Naive B cell (primary cell): ENCODE measurements around the gene CDKAL1. TPM values are rescaled to one million over a fixed set of nuclear protein-coding genes. Genes with fewer than 3 reads are reported as not detected.
"Not testable (repeated sequence)": the region's sequence is repeated elsewhere in the genome, so short reads cannot be mapped to it uniquely, and the experiment has no call there.

ENCODE experiments used
- ATAC-seq, 2 donors: fragments of 150-1000 bp; cut with Tn5 transposase; 2 replicates each; pipeline ENCODE4 v1.10.0; 2021; ENCODE audit warnings: low read depth in 2 of 2, mild to moderate bottlenecking in 2 of 2, moderate library complexity in 2 of 2
- DNase-seq: peaks from one replicate; pipeline ENCODE4 v3.0.0; 2022
- H3K27ac Mint-ChIP-seq, 6 donors: one replicate each; pipeline ENCODE4 v1.8.0; 2020 to 2022; ENCODE audit warnings: mild to moderate bottlenecking in 6 of 6, mixed read lengths in 6 of 6, moderate library complexity in 5 of 6, inconsistent platforms in 2 of 6
- H3K27me3 Mint-ChIP-seq, 3 donors: one replicate each; pipeline ENCODE4 v1.8.0; 2021 to 2022; ENCODE audit warnings: mixed read lengths in 3 of 3, mild to moderate bottlenecking in 1 of 3
- H3K36me3 Mint-ChIP-seq, 2 donors: one replicate each; pipeline ENCODE4 v1.8.0; 2020 to 2022; ENCODE audit warnings: mixed read lengths in 2 of 2, inconsistent platforms in 1 of 2, mild to moderate bottlenecking in 1 of 2
- H3K4me1 Mint-ChIP-seq, 3 donors: one replicate each; pipeline ENCODE4 v1.8.0; 2020 to 2022; ENCODE audit warnings: mixed read lengths in 3 of 3, inconsistent platforms in 1 of 3, mild to moderate bottlenecking in 1 of 3, moderate library complexity in 1 of 3
- H3K4me3 Mint-ChIP-seq, 8 donors: one replicate each; pipeline ENCODE4 v1.8.0; 2020 to 2022; ENCODE audit warnings: mild to moderate bottlenecking in 8 of 8, mixed read lengths in 8 of 8, moderate library complexity in 8 of 8, inconsistent platforms in 2 of 8
- H3K9me3 Mint-ChIP-seq, 7 donors: one replicate each; pipeline ENCODE4 v1.8.0; 2020 to 2022; ENCODE audit warnings: mixed read lengths in 7 of 7, mild to moderate bottlenecking in 5 of 7, inconsistent platforms in 2 of 7, moderate library complexity in 1 of 7
- polyA plus RNA-seq, 6 donors: library from polyadenylated mRNA; unstranded; fragments of 300-500 nt; fragmentation: Illumina TruSeq; gene quantifications; one replicate each; pipeline ENCODE4 v1.2.3, GENCODE V29; 2021; ENCODE audit warnings: low read depth in 6 of 6

CDKAL1 gene
- polyA plus RNA-seq, 6 donors from 2014 or later = 27.0 to 40.2 (median 33.6) TPM

GRCh38 chr6:21078497-21078896 lies 544.2 kb downstream of the CDKAL1 start:
- H3K4me3 Mint-ChIP-seq = no peak overlapping the region
- peaks cover 2 to 27% (median 14%) of the 10 kb centered on the region in 7 donors for H3K9me3 Mint-ChIP-seq
- no peaks in the 10 kb centered on the region for H3K27me3 Mint-ChIP-seq
- H3K4me1 Mint-ChIP-seq = peaks cover 5 to 7% (median 6%) of the 10 kb centered on the region in 3 donors
- DNase-seq = no peak
- H3K27ac Mint-ChIP-seq = peak overlapping the region in 1 of 6 donors; percentile 32
- no peak for ATAC-seq
- H3K36me3 Mint-ChIP-seq = peaks cover 15 to 26% of the 10 kb centered on the region in 2 donors

- DNase-seq (no peak), ATAC-seq (no peak)
- Mint-ChIP-seq H3K27ac (no peak overlapping the region), H3K27me3 (no peaks in the 10 kb centered on the region), H3K4me3 (no peak overlapping the region), H3K36me3 (peaks cover 15 to 24% of the 10 kb centered on the region in 2 donors), H3K9me3 (peaks cover 2 to 21% (median 14%) of the 10 kb centered on the region in 7 donors), H3K4me1 (peaks cover 5 to 7% (median 6%) of the 10 kb centered on the region in 3 donors)
Measured at GRCh38 chr6:21079468-21080048, 545.3 kb downstream of the CDKAL1 start.

GRCh38 chr6:21080221-21080620 lies 546.0 kb downstream of the CDKAL1 start:
- H3K27ac Mint-ChIP-seq = peak overlapping the region in 1 of 6 donors; percentile 29

GRCh38 chr6:21082091-21082490 lies 547.8 kb downstream of the CDKAL1 start:
- ATAC-seq (no peak), DNase-seq (no peak)
- Mint-ChIP-seq H3K27ac (no peak overlapping the region), H3K36me3 (peaks cover 33 to 36% of the 10 kb centered on the region in 2 donors), H3K9me3 (peaks cover 0 to 8% (median 7%) of the 10 kb centered on the region in 7 donors), H3K4me1 (peaks cover 5 to 7% (median 6%) of the 10 kb centered on the region in 3 donors), H3K4me3 (no peak overlapping the region), H3K27me3 (no peaks in the 10 kb centered on the region)

More at GRCh38 chr6:21080221-21080620, 546.0 kb downstream of the CDKAL1 start:
- Mint-ChIP-seq H3K9me3 (peaks cover 2 to 21% (median 10%) of the 10 kb centered on the region in 7 donors), H3K4me1 (peaks cover 5 to 7% (median 6%) of the 10 kb centered on the region in 3 donors), H3K36me3 (peaks cover 22 to 30% of the 10 kb centered on the region in 2 donors), H3K4me3 (no peak overlapping the region), H3K27me3 (no peaks in the 10 kb centered on the region)
- DNase-seq = no peak
- ATAC-seq = no peak

GRCh38 chr6:21083708-21084107 lies 549.5 kb downstream of the CDKAL1 start:
- no peak for ATAC-seq
- no peaks in the 10 kb centered on the region for H3K27me3 Mint-ChIP-seq

GRCh38 chr6:21084656-21085055 lies 550.4 kb downstream of the CDKAL1 start:
- ATAC-seq (no peak), DNase-seq (no peak)
- Mint-ChIP-seq H3K27ac (no peak overlapping the region), H3K9me3 (peaks cover 0 to 2% (median 0%) of the 10 kb centered on the region in 7 donors), H3K4me3 (no peak overlapping the region), H3K27me3 (no peaks in the 10 kb centered on the region), H3K36me3 (peaks cover 23 to 25% of the 10 kb centered on the region in 2 donors), H3K4me1 (peaks cover 5 to 13% (median 6%) of the 10 kb centered on the region in 3 donors)

More at GRCh38 chr6:21083708-21084107, 549.5 kb downstream of the CDKAL1 start:
- Mint-ChIP-seq H3K9me3 (peaks cover 0 to 2% (median 0%) of the 10 kb centered on the region in 7 donors), H3K4me3 (no peak overlapping the region), H3K4me1 (peaks cover 1 to 6% (median 5%) of the 10 kb centered on the region in 3 donors), H3K36me3 (peaks cover 23 to 29% of the 10 kb centered on the region in 2 donors), H3K27ac (no peak overlapping the region)
- DNase-seq = no peak

- DNase-seq (no peak), ATAC-seq (no peak)
- Mint-ChIP-seq H3K27me3 (no peaks in the 10 kb centered on the region), H3K9me3 (peaks cover 0 to 2% (median 0%) of the 10 kb centered on the region in 7 donors), H3K4me1 (peaks cover 6 to 15% (median 8%) of the 10 kb centered on the region in 3 donors), H3K36me3 (peaks cover 19 to 23% of the 10 kb centered on the region in 2 donors), H3K27ac (peak overlapping the region in 4 of 6 donors; percentile 5 to 83 (median 74)), H3K4me3 (no peak overlapping the region)
Measured at GRCh38 chr6:21085211-21085610, 551.0 kb downstream of the CDKAL1 start.

GRCh38 chr6:21085643-21086042 lies 551.4 kb downstream of the CDKAL1 start:
- DNase-seq (no peak), ATAC-seq (no peak)
- H3K4me1 Mint-ChIP-seq = peaks cover 6 to 14% (median 8%) of the 10 kb centered on the region in 3 donors
- H3K9me3 Mint-ChIP-seq = peaks cover 0 to 2% (median 0%) of the 10 kb centered on the region in 7 donors
- no peak overlapping the region for H3K4me3 Mint-ChIP-seq
- no peaks in the 10 kb centered on the region for H3K27me3 Mint-ChIP-seq
- H3K36me3 Mint-ChIP-seq = peaks cover 15 to 23% of the 10 kb centered on the region in 2 donors
- no peak overlapping the region for H3K27ac Mint-ChIP-seq

GRCh38 chr6:21087188-21087587 lies 552.9 kb downstream of the CDKAL1 start:
- no peaks in the 10 kb centered on the region for H3K27me3 Mint-ChIP-seq
- peaks cover 14 to 23% of the 10 kb centered on the region in 2 donors for H3K36me3 Mint-ChIP-seq
- no peak overlapping the region for H3K4me3 Mint-ChIP-seq
- no peak overlapping the region for H3K27ac Mint-ChIP-seq
- DNase-seq (no peak), ATAC-seq (no peak)
- peaks cover 6 to 13% (median 8%) of the 10 kb centered on the region in 3 donors for H3K4me1 Mint-ChIP-seq
- H3K9me3 Mint-ChIP-seq = peaks cover 0 to 2% (median 0%) of the 10 kb centered on the region in 7 donors

- H3K4me1 Mint-ChIP-seq = peaks cover 6 to 28% (median 20%) of the 10 kb centered on the region in 3 donors
- H3K27me3 Mint-ChIP-seq = no peaks in the 10 kb centered on the region
Measured at GRCh38 chr6:21091411-21091810, 557.2 kb downstream of the CDKAL1 start.

GRCh38 chr6:21092231-21092772 lies 558.0 kb downstream of the CDKAL1 start:
- H3K27ac Mint-ChIP-seq, H3K9me3 Mint-ChIP-seq, H3K27me3 Mint-ChIP-seq, ATAC-seq, DNase-seq: not testable (repeated sequence)
- peaks cover 6 to 31% (median 20%) of the 10 kb centered on the region in 3 donors for H3K4me1 Mint-ChIP-seq
- H3K36me3 Mint-ChIP-seq = peaks cover 5 to 15% of the 10 kb centered on the region in 2 donors
- H3K4me3 Mint-ChIP-seq = peak overlapping the region in 1 of 8 donors; percentile 70

More at GRCh38 chr6:21091411-21091810, 557.2 kb downstream of the CDKAL1 start:
- peak overlapping the region in 1 of 8 donors; percentile 40 for H3K4me3 Mint-ChIP-seq
- ATAC-seq (no peak), DNase-seq (no peak)
- peaks cover 0 to 2% (median 0%) of the 10 kb centered on the region in 7 donors for H3K9me3 Mint-ChIP-seq
- H3K27ac Mint-ChIP-seq = peak overlapping the region in 2 of 6 donors; percentile 22 to 29
- H3K36me3 Mint-ChIP-seq = peaks cover 12 to 15% of the 10 kb centered on the region in 2 donors

GRCh38 chr6:21095462-21095861 lies 561.2 kb downstream of the CDKAL1 start:
- H3K27me3 Mint-ChIP-seq = no peaks in the 10 kb centered on the region
- H3K4me3 Mint-ChIP-seq = no peak overlapping the region
- DNase-seq = no peak
- peak overlapping the region in 3 of 6 donors; percentile 1 to 34 (median 12) for H3K27ac Mint-ChIP-seq
- peaks cover 5 to 15% of the 10 kb centered on the region in 2 donors for H3K36me3 Mint-ChIP-seq
- peaks cover 22 to 46% (median 39%) of the 10 kb centered on the region in 3 donors for H3K4me1 Mint-ChIP-seq
- H3K9me3 Mint-ChIP-seq = no peaks in the 10 kb centered on the region
- no peak for ATAC-seq

- DNase-seq (no peak), ATAC-seq (no peak)
- Mint-ChIP-seq H3K36me3 (peaks cover 3 to 10% of the 10 kb centered on the region in 2 donors), H3K9me3 (no peaks in the 10 kb centered on the region), H3K4me1 (peaks cover 42 to 63% (median 62%) of the 10 kb centered on the region in 3 donors), H3K27ac (peak overlapping the region in 3 of 6 donors; percentile 63 to 83 (median 81)), H3K4me3 (peak overlapping the region in 6 of 8 donors; percentile 2 to 87 (median 44)), H3K27me3 (no peaks in the 10 kb centered on the region)
Measured at GRCh38 chr6:21098134-21098533, 563.9 kb downstream of the CDKAL1 start.
